H9 (cell line): Measurements from ENCODE around the gene RAP1GAP2. TPM values are rescaled to one million over a fixed set of nuclear protein-coding genes. Genes with fewer than 3 reads are reported as not detected.

Experiments
- DNase-seq: peaks from one replicate; pipeline ENCODE4 v3.0.0-alpha.2; 2017
- H2AFZ ChIP-seq: one replicate; pipeline ENCODE4 v1.6.1; 2013; ENCODE audit warnings: mild to moderate bottlenecking, low read length, control low read depth, moderate library complexity
- H2AK5ac ChIP-seq: 2 replicates; pipeline ENCODE4 v1.6.1; 2013; ENCODE audit warnings: low read length, control low read depth, mixed read lengths; ENCODE audit not compliant: insufficient read length
- H2BK120ac ChIP-seq: one replicate; pipeline ENCODE4 v1.6.1; 2013; ENCODE audit warnings: low read depth, mild to moderate bottlenecking, low read length, control low read depth, inconsistent platforms; ENCODE audit not compliant: poor library complexity, severe bottlenecking
- H2BK12ac ChIP-seq: 2 replicates; pipeline ENCODE4 v1.6.1; 2013; ENCODE audit warnings: low read length, control low read depth, mixed read lengths, low read depth; ENCODE audit not compliant: insufficient read length
- H2BK15ac ChIP-seq: 2 replicates; pipeline ENCODE4 v1.6.1; 2013; ENCODE audit warnings: low read depth, low read length, control low read depth
- H2BK20ac ChIP-seq: one replicate; pipeline ENCODE4 v1.6.1; 2013; ENCODE audit warnings: low read depth, mild to moderate bottlenecking, low read length, control low read depth, inconsistent platforms; ENCODE audit not compliant: poor library complexity, severe bottlenecking
- H2BK5ac ChIP-seq: 2 replicates; pipeline ENCODE4 v1.6.1; 2013; ENCODE audit warnings: low read length, control low read depth, mixed read lengths; ENCODE audit not compliant: insufficient read length
- H3K14ac ChIP-seq: 2 replicates; pipeline ENCODE4 v1.6.1; 2013; ENCODE audit warnings: low read length, control low read depth; ENCODE audit not compliant: insufficient read depth
- H3K18ac ChIP-seq: 2 replicates; pipeline ENCODE4 v1.6.1; 2013; ENCODE audit warnings: low read depth, mild to moderate bottlenecking, mixed read lengths, low read length, control low read depth; ENCODE audit not compliant: insufficient read length
- H3K23ac ChIP-seq: 2 replicates; pipeline ENCODE4 v1.6.1; 2013; ENCODE audit warnings: low read length, control low read depth, mixed read lengths, low read depth; ENCODE audit not compliant: insufficient read length
- H3K23me2 ChIP-seq: 2 replicates; pipeline ENCODE4 v1.6.1; 2013; ENCODE audit warnings: low read depth, mild to moderate bottlenecking, mixed read lengths, low read length, control low read depth; ENCODE audit not compliant: insufficient read length, poor library complexity, severe bottlenecking
- H3K27ac ChIP-seq: 2 replicates; pipeline ENCODE4 v1.5.1; 2013; ENCODE audit warnings: low read length, control low read depth, mixed read lengths, low read depth; ENCODE audit not compliant: insufficient read length
- H3K27me3 ChIP-seq: 2 replicates; pipeline ENCODE4 v1.6.1; 2013; ENCODE audit warnings: low read length, control low read depth, inconsistent platforms; ENCODE audit not compliant: insufficient read depth
- H3K4ac ChIP-seq: 2 replicates; pipeline ENCODE4 v1.6.1; 2013; ENCODE audit warnings: low read depth, mild to moderate bottlenecking, control low read depth, inconsistent platforms, low read length, moderate library complexity
- H3K4me1 ChIP-seq: 2 replicates; pipeline ENCODE4 v1.6.1; 2013; ENCODE audit warnings: low read length, control low read depth, inconsistent platforms; ENCODE audit not compliant: insufficient read depth
- H3K4me2 ChIP-seq: 2 replicates; pipeline ENCODE4 v1.6.1; 2013; ENCODE audit warnings: low read length, control low read depth, mixed read lengths; ENCODE audit not compliant: insufficient read length, insufficient read depth
- H3K56ac ChIP-seq: 2 replicates; pipeline ENCODE4 v1.6.1; 2013; ENCODE audit warnings: low read depth, mild to moderate bottlenecking, mixed read lengths, low read length, control low read depth; ENCODE audit not compliant: insufficient read length
- H3K79me1 ChIP-seq: 2 replicates; pipeline ENCODE4 v1.6.1; 2013; ENCODE audit warnings: low read depth, mild to moderate bottlenecking, moderate library complexity, low read length, control low read depth, inconsistent platforms; ENCODE audit not compliant: insufficient read depth, poor library complexity, severe bottlenecking
- H3K79me2 ChIP-seq: 2 replicates; pipeline ENCODE4 v1.6.1; 2013; ENCODE audit warnings: low read length, control low read depth, inconsistent platforms; ENCODE audit not compliant: insufficient read depth
- H3K9ac ChIP-seq: 2 replicates; pipeline ENCODE4 v1.6.1; 2013; ENCODE audit warnings: low read length, control low read depth, mixed read lengths; ENCODE audit not compliant: insufficient read length; ENCODE audit errors: extremely low read depth
- H3K9me3 ChIP-seq: one replicate; pipeline ENCODE4 v1.6.1; 2013; ENCODE audit warnings: low read depth, low read length, inconsistent platforms; ENCODE audit not compliant: control insufficient read depth
- H3T11ph ChIP-seq: one replicate; pipeline ENCODE4 v1.6.1; 2013; ENCODE audit warnings: mild to moderate bottlenecking, low read length, control low read depth, inconsistent platforms
- H4K20me1 ChIP-seq: one replicate; pipeline ENCODE4 v1.6.1; 2013; ENCODE audit not compliant: control insufficient read depth, insufficient read length, insufficient read depth
- H4K5ac ChIP-seq: 2 replicates; pipeline ENCODE4 v1.6.1; 2013; ENCODE audit warnings: low read depth, mild to moderate bottlenecking, mixed read lengths, low read length, control low read depth; ENCODE audit not compliant: insufficient read length
- H4K8ac ChIP-seq: replicated peaks from 2 replicates; pipeline ENCODE4 v1.6.1; 2013; ENCODE audit warnings: low read length, control low read depth, mixed read lengths, low read depth; ENCODE audit not compliant: insufficient read length
- H4K91ac ChIP-seq: 2 replicates; pipeline ENCODE4 v1.6.1; 2013; ENCODE audit warnings: low read depth, mild to moderate bottlenecking, moderate library complexity, mixed read lengths, low read length, control low read depth; ENCODE audit not compliant: insufficient read length
- H3K27ac Mint-ChIP-seq, 3 experiments: 2 replicates in 2 of 3; 3 replicates in 1 of 3; pipeline ENCODE4 v1.8.0; 2020 to 2021; ENCODE audit warnings: mixed read lengths in 3 of 3, mild to moderate bottlenecking in 1 of 3, moderate library complexity in 1 of 3
- H3K27me3 Mint-ChIP-seq: 2 replicates; pipeline ENCODE4 v1.8.0; 2021; ENCODE audit warnings: low read depth, mild to moderate bottlenecking, moderate library complexity, mixed read lengths
- H3K36me3 Mint-ChIP-seq, 3 experiments: 2 replicates in 2 of 3; 3 replicates in 1 of 3; pipeline ENCODE4 v1.8.0; 2020 to 2021; ENCODE audit warnings: low read depth in 3 of 3, mixed read lengths in 3 of 3; ENCODE audit not compliant: insufficient read depth in 1 of 3
- H3K4me1 Mint-ChIP-seq, 2 experiments: 2 replicates each; pipeline ENCODE4 v1.8.0; 2020; ENCODE audit warnings: mixed read lengths in 2 of 2
- H3K4me3 Mint-ChIP-seq, 2 experiments: 2 replicates in 1 of 2; 3 replicates in 1 of 2; pipeline ENCODE4 v1.8.0; 2020 to 2021; ENCODE audit warnings: mild to moderate bottlenecking in 2 of 2, mixed read lengths in 2 of 2, moderate library complexity in 1 of 2
- H3K9me3 Mint-ChIP-seq, 2 experiments: 2 replicates in 1 of 2; 3 replicates in 1 of 2; pipeline ENCODE4 v1.8.0; 2020; ENCODE audit warnings: mild to moderate bottlenecking in 2 of 2, mixed read lengths in 2 of 2, moderate library complexity in 1 of 2
- CTCF ChIP-seq: fragments of 200-600 bp; sonication (generic); conservative IDR thresholded peaks from 3 replicates; pipeline ENCODE4 v1.8.0; 2021; ENCODE audit warnings: antibody characterized with exemption, mild to moderate bottlenecking
- WGBS: extraction: QIAGEN DNeasy Blood & Tissue Kit; methylation state at CpG from one replicate; pipeline ENCODE4 v1.1.7; 2013; ENCODE audit warnings: missing lambda C conversion rate, low lambda C conversion rate, mixed read lengths; ENCODE audit not compliant: insufficient read length; ENCODE audit errors: extremely low coverage; 5-methylcytosine and 5-hydroxymethylcytosine counted together
- total RNA-seq: library from RNA; stranded (reverse); gene quantifications from 2 replicates; pipeline ENCODE4 v1.2.1, GENCODE V29; 2021

RAP1GAP2 gene
- total RNA-seq, 1 experiment from 2014 or later, result 33.8 TPM

DNA sequence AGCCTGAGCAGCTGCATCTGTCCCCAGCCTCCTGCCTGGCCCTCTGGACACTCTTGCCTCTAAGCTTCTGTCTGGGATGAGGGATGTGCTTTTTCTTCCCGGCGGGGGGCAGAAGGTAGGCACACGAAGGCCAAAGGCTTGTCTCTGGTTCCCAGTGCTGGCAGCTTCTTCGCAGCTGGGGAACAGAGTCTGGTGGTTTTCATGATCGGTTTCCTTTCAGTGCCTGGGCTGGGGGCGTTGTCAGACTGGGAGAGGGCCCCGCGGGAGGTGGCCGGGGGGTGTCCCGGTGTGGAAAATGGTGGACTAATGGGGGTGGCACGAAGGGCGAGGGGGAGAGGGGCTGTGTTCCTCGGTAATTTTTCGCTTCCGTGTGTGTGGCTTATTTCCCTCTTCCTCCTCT is 988 bp downstream of the RAP1GAP2 start:
- Histone ChIP-seq H3K27ac (no peak overlapping the region), H4K5ac (no peak overlapping the region), H3K27me3 (no peaks in the 10 kb centered on the region), H3K4ac (no peak overlapping the region), H3K23ac (no peak overlapping the region), H2AFZ (no peak overlapping the region), H3K79me2 (no peaks in the 10 kb centered on the region), H3K4me1 (no peaks in the 10 kb centered on the region), H3K23me2 (no peaks in the 10 kb centered on the region), H2AK5ac (no peak overlapping the region), H2BK12ac (no peak overlapping the region), H2BK15ac (no peak overlapping the region), H3K18ac (no peak overlapping the region), H2BK20ac (no peak overlapping the region), H3K56ac (no peak overlapping the region), H3K79me1 (no peaks in the 10 kb centered on the region), H2BK120ac (no peak overlapping the region), H4K91ac (no peak overlapping the region), H3K14ac (no peak overlapping the region), H2BK5ac (no peak overlapping the region), H3K9me3 (no peaks in the 10 kb centered on the region), H3K9ac (no peak overlapping the region), H4K20me1 (peaks cover 5% of the 10 kb centered on the region), H4K8ac (no peak overlapping the region), H3K4me2 (no peak overlapping the region), H3T11ph (no peak overlapping the region)
- Mint-ChIP-seq H3K36me3 (no peaks in the 10 kb centered on the region; a peak in 1 of 7 replicates), H3K4me3 (no peak overlapping the region), H3K27me3 (no peaks in the 10 kb centered on the region), H3K4me1 (peaks cover 19 to 27% of the 10 kb centered on the region in 2 experiments), H3K27ac (no peak overlapping the region), H3K9me3 (no peaks in the 10 kb centered on the region)
- TF ChIP-seq CTCF, result no peak
- WGBS, result no CpG with 5 or more reads among the region's 15 CpGs
- DNase-seq, result no peak
